HPDE6-E6E7 (cell line): Measurements from ENCODE around the gene IQUB.
A peak's percentile ranks its signal among the peaks of the same experiment; 100 is the strongest.
"Not testable (repeated sequence)": the region's sequence is repeated elsewhere in the genome, so short reads cannot be mapped to it uniquely, and the experiment has no call there.

ENCODE experiments used
- DNase-seq: peaks from one replicate; pipeline ENCODE4 v3.0.0; 2011; ENCODE audit warnings: missing footprints; ENCODE audit errors: extremely low spot score

Gene IQUB

GRCh38 chr7:123492485-123492884 is 41.9 kb downstream of the IQUB start:
- DNase-seq = no peak

DNA sequence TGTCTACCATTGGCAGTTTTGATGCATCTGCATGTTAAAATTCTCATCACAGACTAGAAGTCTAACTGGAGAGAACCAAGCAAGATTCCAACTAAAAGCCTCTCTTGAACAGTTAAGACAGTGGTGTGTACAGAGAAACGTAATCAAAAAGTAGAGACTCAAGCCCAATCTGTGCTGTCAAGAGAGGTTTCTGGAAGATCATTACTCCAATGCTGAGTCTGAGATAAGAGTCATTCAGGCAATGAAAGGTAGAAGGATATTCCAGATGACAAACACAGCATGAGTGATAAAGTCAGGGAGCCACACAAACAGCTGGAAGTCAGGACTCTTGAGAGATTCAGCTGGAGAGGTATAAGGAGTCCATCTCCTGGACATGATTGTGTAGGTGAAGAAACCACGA is 48.7 kb downstream of the IQUB start:
- no peak for DNase-seq

GRCh38 chr7:123485187-123485586 is 49.2 kb downstream of the IQUB start:
- no peak for DNase-seq

- no peak for DNase-seq
Observed at GRCh38 chr7:123484199-123484598, 50.2 kb downstream of the IQUB start.

DNA sequence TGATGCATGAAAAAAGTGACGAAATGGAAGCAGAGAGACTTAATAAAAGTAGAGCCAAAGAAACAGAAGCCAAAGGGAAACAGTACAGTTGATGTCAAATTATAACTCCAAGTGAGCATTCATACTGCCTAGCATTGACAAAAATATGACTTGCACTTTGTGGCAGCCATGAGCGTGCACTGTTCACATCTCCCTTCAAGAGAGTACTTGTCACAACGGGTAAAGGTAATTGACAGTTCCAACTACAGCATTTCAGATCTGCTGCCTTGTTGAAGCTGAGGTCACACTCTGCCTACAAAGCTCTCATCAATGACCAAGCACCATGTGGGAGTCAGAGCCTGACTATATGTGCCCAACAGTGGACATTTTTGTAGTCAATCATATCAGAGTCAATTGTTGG is 54.3 kb downstream of the IQUB start:
- DNase-seq = no peak

DNA sequence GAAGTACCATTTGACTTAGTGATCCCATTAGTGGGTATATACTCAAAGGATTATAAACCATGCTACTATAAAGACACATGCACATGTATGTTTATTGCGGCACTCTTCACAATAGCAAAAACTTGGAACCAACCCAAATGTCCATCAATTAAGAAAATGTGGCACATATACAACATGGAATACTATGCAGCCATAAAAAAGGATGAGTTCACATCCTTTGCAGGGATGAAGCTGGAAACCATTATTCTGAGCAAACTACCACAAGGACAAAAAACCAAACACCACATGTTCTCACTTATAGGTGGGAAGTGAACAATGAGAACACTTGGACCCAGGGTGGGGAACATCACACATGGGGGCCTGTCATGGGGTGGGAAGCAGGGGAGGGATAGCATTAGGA is 56.3 kb downstream of the IQUB start:
- DNase-seq = not testable (repeated sequence)

DNA sequence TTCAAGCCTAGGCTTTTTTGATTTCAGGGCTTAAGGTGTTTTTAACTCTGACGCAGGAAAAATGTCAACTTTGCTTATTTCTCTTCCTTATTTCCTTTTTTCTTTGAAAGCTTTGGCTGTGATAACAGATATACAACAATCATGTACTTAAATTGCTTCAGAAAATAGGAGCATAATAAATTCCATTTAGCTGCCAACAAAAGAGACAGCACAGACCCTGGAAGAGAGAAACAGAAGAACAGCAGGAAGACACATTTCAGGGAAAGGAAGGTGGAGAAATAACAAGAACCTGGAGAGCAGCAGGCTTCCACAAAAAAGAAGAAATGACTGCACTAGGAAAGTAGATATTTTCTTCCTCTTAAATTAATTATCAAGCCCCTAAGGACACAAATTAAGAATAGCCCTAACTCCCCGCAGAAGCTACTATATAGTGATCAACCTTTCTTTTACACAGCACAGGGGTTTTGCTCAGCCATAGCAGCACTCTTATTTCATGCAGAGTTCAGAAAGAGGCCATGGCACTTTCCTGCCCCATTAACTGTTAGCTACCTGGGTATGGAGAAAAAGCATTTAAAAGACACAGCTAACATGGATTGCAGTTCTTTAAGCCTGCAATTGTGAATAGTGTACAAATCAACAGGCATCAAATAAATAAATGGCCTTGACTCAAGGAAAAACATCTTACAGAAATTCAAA is 61.5 kb downstream of the IQUB start:
- no peak for DNase-seq

DNA sequence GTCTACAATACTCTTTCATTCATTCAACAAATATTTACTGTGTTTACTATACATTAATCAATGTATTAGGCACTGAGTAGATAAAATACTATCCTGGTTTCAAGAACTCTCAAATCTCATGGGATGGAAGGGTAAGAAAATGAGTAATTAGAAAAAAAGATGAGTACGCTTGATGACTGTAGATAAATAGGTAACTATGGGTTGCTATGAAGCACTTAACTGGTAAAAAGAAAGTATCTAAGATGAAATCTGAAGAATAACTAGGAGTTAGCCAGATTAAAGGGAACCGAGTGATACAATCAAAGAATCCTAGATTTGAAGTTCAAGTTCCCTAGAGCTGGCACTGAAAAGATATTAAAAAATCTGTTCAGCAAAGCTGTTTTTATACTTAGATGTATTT is 62.1 kb downstream of the IQUB start:
- DNase-seq = no peak

- DNase-seq = no peak
Observed at GRCh38 chr7:123468303-123468702, 66.1 kb downstream of the IQUB start.

DNA sequence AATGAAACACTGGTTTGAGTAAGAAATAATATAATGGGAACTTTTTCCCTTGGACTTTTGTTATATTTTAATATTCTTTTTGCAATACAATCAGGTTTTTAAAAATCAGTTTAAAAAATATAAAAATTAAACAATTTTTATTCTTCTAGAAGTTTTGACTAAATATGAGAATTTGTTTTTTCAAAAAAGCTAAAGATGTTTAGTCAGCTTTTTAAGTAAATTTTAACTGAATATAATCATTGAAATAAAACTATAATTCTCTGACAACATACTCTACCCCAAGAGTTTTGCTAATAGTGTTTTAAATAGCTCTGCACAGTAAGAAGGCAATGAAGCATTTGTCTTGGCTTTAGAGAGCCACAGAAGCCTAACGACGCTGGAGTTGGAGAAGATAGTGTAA is 70.5 kb downstream of the IQUB start:
- DNase-seq = no peak

DNA sequence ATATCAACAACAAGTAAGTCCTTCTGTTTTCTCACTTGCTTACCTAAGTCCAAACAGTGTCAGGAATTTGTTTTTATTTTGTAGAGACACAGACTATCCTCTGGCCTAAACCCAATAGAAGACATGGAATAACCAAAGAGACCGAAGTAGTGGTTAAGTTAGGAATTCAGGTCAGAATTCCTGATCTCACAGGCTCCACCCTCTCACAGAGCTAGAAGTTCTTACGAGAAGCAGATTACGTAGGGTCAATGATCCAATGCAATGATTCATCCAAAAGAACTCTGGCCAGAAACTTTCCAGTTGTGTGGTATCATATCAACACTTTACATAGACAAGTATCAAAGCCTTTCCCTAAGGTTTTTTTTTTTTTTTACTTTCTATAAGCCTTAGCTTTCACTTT is 73.8 kb downstream of the IQUB start:
- no peak for DNase-seq

GRCh38 chr7:123455965-123456470 is 78.4 kb downstream of the IQUB start:
- DNase-seq = no peak

GRCh38 chr7:123440101-123440548 is 94.3 kb downstream of the IQUB start:
- DNase-seq = no peak

GRCh38 chr7:123439191-123439590 is 95.2 kb downstream of the IQUB start:
- no peak for DNase-seq

GRCh38 chr7:123437447-123437995 is 96.9 kb downstream of the IQUB start:
- DNase-seq = no peak

DNA sequence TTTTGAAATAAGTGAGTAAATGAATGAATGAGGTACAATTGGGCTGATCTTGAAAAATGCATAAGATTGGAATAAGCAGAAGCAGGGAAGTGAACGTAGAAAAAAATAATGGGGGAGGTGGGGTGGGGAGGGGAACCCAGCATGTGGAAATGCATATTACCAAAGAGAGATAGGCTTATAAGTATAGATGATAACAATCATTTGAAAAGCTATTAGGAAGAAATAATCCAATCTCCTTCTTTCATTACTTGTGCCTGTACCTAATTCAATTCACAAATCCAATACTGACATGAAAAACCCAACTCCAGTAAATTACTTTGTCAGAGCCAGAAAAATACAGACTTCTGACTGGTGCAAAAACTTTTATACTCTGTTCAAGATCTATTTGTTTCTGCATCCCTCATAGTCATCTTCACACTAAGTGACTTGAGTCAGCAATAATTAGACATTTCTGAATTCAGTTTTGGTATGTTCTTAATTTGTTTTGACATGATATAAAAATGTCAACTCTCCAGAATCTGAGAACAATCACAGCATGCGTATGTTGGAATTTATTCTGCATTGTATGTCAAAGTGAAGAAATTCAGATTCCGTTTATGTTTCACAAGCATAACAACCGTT is 99.2 kb downstream of the IQUB start:
- DNase-seq = no peak

- DNase-seq = no peak
Observed at GRCh38 chr7:123433665-123434064, 100.7 kb downstream of the IQUB start.

DNA sequence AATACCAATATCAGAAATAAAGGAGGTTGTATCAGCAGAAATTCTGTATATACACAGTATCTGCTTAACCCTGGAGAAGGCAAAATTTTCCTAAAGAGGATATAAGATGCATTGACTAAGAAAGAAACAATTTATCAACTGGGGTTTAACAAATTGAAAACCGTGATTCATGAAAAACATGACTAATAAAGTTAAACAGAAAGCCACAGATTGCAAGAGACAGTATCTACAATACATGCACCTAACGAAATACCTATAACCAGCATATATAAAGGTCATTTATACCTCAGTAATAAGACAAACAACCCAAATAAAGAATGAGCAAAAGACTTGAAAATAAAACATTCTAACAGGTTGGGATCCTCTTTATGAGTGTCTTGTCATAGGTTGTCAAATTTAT is 101.8 kb downstream of the IQUB start:
- peak; percentile 6 for DNase-seq

- DNase-seq = no peak
Observed at GRCh38 chr7:123431075-123431614, 103.2 kb downstream of the IQUB start.

GRCh38 chr7:123425246-123425645 is 109.1 kb downstream of the IQUB start:
- DNase-seq = no peak

DNA sequence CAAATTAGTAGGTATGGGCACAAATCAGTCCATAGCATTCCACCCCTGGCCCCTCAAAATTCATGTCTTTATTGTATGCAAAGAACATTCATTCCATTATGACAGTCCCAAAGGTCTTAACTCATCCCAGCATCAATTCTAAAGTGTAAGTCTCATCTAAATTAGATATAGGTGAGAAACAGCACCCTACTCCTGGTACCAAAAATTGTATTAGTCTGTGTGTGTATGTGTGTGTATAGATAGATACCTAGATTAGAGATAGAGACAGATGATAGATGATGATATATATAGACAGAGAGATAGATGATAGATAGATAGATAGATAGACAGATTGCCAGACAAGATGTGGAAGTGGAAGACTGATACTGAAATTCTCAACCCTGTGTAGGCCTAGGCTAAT is 109.9 kb downstream of the IQUB start:
- DNase-seq = no peak

GRCh38 chr7:123423622-123424021 is 110.8 kb downstream of the IQUB start:
- no peak for DNase-seq

GRCh38 chr7:123417580-123417979 is 116.8 kb downstream of the IQUB start:
- no peak for DNase-seq
